Lower leg skin (tissue), 3 donors: ENCODE results near the gene PLCE1.

Experiments
- POLR2A ChIP-seq, 2 donors: fragments of 450-650 bp; IDR thresholded peaks; one replicate each; pipeline ENCODE4 v1.6.1; 2016 to 2017; ENCODE audit warnings: antibody characterized with exemption in 2 of 2, mild to moderate bottlenecking in 1 of 2, moderate library complexity in 1 of 2
- TF ChIP-seq, protein P1 (sequence below), 3 donors: fragments of 450-650 bp; IDR thresholded peaks; one replicate each; pipeline ENCODE4 v1.5.1; 2016; ENCODE audit warnings: antibody characterized with exemption in 3 of 3, mild to moderate bottlenecking in 3 of 3, moderate library complexity in 2 of 3

DNA sequence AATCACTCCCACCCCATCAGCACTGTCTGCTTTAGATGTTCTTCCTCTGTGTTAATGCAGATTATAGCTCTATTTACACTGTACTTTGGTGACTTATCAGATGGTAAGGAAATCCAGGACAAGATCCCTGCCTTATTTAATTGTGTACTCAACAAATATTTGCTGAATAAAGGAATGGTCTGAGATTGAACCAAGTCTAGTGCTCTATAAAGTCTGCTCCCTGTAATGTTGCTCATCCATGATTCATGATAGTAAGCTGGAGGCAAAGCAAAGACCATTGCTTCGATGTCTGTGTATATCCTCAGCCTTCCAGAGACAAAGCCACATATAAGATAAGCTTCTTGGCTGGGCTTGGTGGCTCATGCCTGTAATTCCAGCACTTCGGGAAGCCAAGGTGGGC lies 33.5 kb downstream of the PLCE1 start:
- TF ChIP-seq, protein P1, sequence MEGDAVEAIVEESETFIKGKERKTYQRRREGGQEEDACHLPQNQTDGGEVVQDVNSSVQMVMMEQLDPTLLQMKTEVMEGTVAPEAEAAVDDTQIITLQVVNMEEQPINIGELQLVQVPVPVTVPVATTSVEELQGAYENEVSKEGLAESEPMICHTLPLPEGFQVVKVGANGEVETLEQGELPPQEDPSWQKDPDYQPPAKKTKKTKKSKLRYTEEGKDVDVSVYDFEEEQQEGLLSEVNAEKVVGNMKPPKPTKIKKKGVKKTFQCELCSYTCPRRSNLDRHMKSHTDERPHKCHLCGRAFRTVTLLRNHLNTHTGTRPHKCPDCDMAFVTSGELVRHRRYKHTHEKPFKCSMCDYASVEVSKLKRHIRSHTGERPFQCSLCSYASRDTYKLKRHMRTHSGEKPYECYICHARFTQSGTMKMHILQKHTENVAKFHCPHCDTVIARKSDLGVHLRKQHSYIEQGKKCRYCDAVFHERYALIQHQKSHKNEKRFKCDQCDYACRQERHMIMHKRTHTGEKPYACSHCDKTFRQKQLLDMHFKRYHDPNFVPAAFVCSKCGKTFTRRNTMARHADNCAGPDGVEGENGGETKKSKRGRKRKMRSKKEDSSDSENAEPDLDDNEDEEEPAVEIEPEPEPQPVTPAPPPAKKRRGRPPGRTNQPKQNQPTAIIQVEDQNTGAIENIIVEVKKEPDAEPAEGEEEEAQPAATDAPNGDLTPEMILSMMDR (IDR thresholded peaks at IDR 0.05) = no peak
- TF ChIP-seq POLR2A (IDR thresholded peaks at IDR 0.05) = no peak
